H54 (cell line): Measurements from ENCODE around the gene PAPPA.

Experiments
- DNase-seq: peaks from one replicate; pipeline ENCODE4 v3.0.0; 2011; ENCODE audit warnings: low spot score, mixed read lengths; ENCODE audit not compliant: insufficient read length
- FAIRE-seq: peaks from 3 replicates; lab custom pipeline; 2011; peaks lifted over from hg19 to GRCh38; lab: Jason Lieb, UNC
- POLR2A ChIP-seq: IDR thresholded peaks from 2 replicates; pipeline ENCODE4 v1.6.1; 2011; ENCODE audit warnings: low read depth, mild to moderate bottlenecking, low read length

The PAPPA gene

GRCh38 chr9:116365056-116365471 lies 211.5 kb downstream of the PAPPA start:
- peak; percentile 95 for DNase-seq
- peak; percentile 84 for FAIRE-seq
- TF ChIP-seq POLR2A: no peak

GRCh38 chr9:116366241-116366640 lies 212.7 kb downstream of the PAPPA start:
- FAIRE-seq (no peak), DNase-seq (no peak)
- TF ChIP-seq POLR2A: no peak

GRCh38 chr9:116368680-116369079 lies 215.1 kb downstream of the PAPPA start:
- FAIRE-seq (no peak), DNase-seq (no peak)
- no peak for TF ChIP-seq POLR2A

- TF ChIP-seq POLR2A: no peak
- FAIRE-seq (no peak), DNase-seq (no peak)
These were observed 216.1 kb downstream of the PAPPA start for GRCh38 chr9:116369706-116370105.

- no peak for FAIRE-seq
- TF ChIP-seq POLR2A: no peak
- DNase-seq: no peak
These were observed 217.0 kb downstream of the PAPPA start for GRCh38 chr9:116370556-116370955.

- DNase-seq: no peak
- no peak for TF ChIP-seq POLR2A
- FAIRE-seq: no peak
These were observed 218.6 kb downstream of the PAPPA start for GRCh38 chr9:116372081-116372673.

- no peak for FAIRE-seq
- TF ChIP-seq POLR2A: no peak
These were observed 219.2 kb downstream of the PAPPA start for GRCh38 chr9:116372786-116373185.

GRCh38 chr9:116377179-116377798 lies 223.7 kb downstream of the PAPPA start:
- DNase-seq (peak; percentile 96), FAIRE-seq (peak; percentile 99)
- no peak for TF ChIP-seq POLR2A

More at GRCh38 chr9:116372786-116373185, 219.2 kb downstream of the PAPPA start:
- no peak for DNase-seq

- FAIRE-seq: no peak
These were observed 225.3 kb downstream of the PAPPA start for GRCh38 chr9:116378873-116379272.

GRCh38 chr9:116379821-116380220 lies 226.2 kb downstream of the PAPPA start:
- FAIRE-seq (no peak), DNase-seq (no peak)
- TF ChIP-seq POLR2A: no peak

More at GRCh38 chr9:116378873-116379272, 225.3 kb downstream of the PAPPA start:
- no peak for TF ChIP-seq POLR2A
- no peak for DNase-seq

- no peak for TF ChIP-seq POLR2A
These were observed 227.0 kb downstream of the PAPPA start for GRCh38 chr9:116380496-116380995.

GRCh38 chr9:116381350-116381749 lies 227.8 kb downstream of the PAPPA start:
- TF ChIP-seq POLR2A: no peak
- DNase-seq (no peak), FAIRE-seq (no peak)

More at GRCh38 chr9:116380496-116380995, 227.0 kb downstream of the PAPPA start:
- FAIRE-seq (no peak), DNase-seq (no peak)

GRCh38 chr9:116382053-116382452 lies 228.5 kb downstream of the PAPPA start:
- TF ChIP-seq POLR2A: no peak
- no peak for FAIRE-seq
- no peak for DNase-seq

- no peak for FAIRE-seq
- no peak for DNase-seq
- TF ChIP-seq POLR2A: no peak
These were observed 229.5 kb downstream of the PAPPA start for GRCh38 chr9:116383133-116383532.

GRCh38 chr9:116383936-116384335 lies 230.3 kb downstream of the PAPPA start:
- no peak for DNase-seq
- no peak for TF ChIP-seq POLR2A
- no peak for FAIRE-seq
